Activated naive CD4-positive, alpha-beta T cell treated with anti-CD3 and anti-CD28 coated beads for 36 hours (primary cell): Measurements from ENCODE around the gene ARHGAP8. TPM values are rescaled to one million over a fixed set of nuclear protein-coding genes. Genes with fewer than 3 reads are reported as not detected.

ENCODE experiments used
- CTCF ChIA-PET: fragments of 350-600 bp; sonication (Branson Sonifier 250); formaldehyde crosslinking; loops from one replicate; lab custom pipeline; 2021; ENCODE audit warnings: antibody characterized with exemption; lab: Charles Lee
- DNase-seq: peaks from one replicate; pipeline ENCODE4 v3.0.0-alpha.2; 2020
- H3K27ac Mint-ChIP-seq: one replicate; pipeline ENCODE4 v1.8.0; 2021; ENCODE audit warnings: mild to moderate bottlenecking, mixed read lengths
- H3K27me3 Mint-ChIP-seq: one replicate; pipeline ENCODE4 v1.8.0; 2021; ENCODE audit warnings: low read depth, mixed read lengths
- H3K36me3 Mint-ChIP-seq: one replicate; pipeline ENCODE4 v1.8.0; 2021; ENCODE audit warnings: low read depth, mixed read lengths
- H3K4me1 Mint-ChIP-seq: one replicate; pipeline ENCODE4 v1.8.0; 2021; ENCODE audit warnings: low read depth, mixed read lengths
- H3K4me3 Mint-ChIP-seq: one replicate; pipeline ENCODE4 v1.8.0; 2021; ENCODE audit warnings: mild to moderate bottlenecking, moderate library complexity, mixed read lengths
- H3K9me3 Mint-ChIP-seq: one replicate; pipeline ENCODE4 v1.8.0; 2021; ENCODE audit warnings: mixed read lengths
- intact Hi-C: fragments of 100-400 bp; cut with micrococcal nuclease; formaldehyde crosslinking; loops from one replicate; pipeline ENCODE4 v1.15.1; 2023
- total RNA-seq, 2 experiments: library from RNA; stranded (reverse); gene quantifications; one replicate each; pipeline ENCODE4 v1.2.3, GENCODE V29; 2021

The ARHGAP8 gene
- 1 to 10 TPM; 1.6 to 2.7 TPM for total RNA-seq

GRCh38 chr22:44752285-44753188 lies at the start of gene ARHGAP8:
Gene ARHGAP8 (plus strand): TSS chr22:44752575. CDS start chr22:44786528, 33,953 bp downstream.
- CTCF ChIA-PET = no interaction called here
- peaks cover 50% of the 10 kb centered on the region for H3K27me3 Mint-ChIP-seq
- peak within 1 kb of the TSS; percentile 69 for H3K4me3 Mint-ChIP-seq
- no peak within 1 kb of the TSS for H3K27ac Mint-ChIP-seq
- peak; percentile 10 for DNase-seq
- intact Hi-C loops = no loop called here
- peaks cover 6% of the 10 kb centered on the region for H3K4me1 Mint-ChIP-seq
- H3K36me3 Mint-ChIP-seq = no peaks in the 10 kb centered on the region
- peaks cover 2% of the 10 kb centered on the region for H3K9me3 Mint-ChIP-seq

- CTCF ChIA-PET = interaction anchor here (0.6 kb wide), 1 partner anchor 93 kb away, joined by 3 read pairs; no protein-coding TSS in a partner anchor
- H3K4me3 Mint-ChIP-seq = peak overlapping the region; percentile 73
- H3K9me3 Mint-ChIP-seq = no peaks in the 10 kb centered on the region
- peaks cover 1% of the 10 kb centered on the region for H3K36me3 Mint-ChIP-seq
- DNase-seq = no peak
- H3K27ac Mint-ChIP-seq = no peak overlapping the region
- intact Hi-C loops = no loop called here
- H3K4me1 Mint-ChIP-seq = peaks cover 20% of the 10 kb centered on the region
- no peaks in the 10 kb centered on the region for H3K27me3 Mint-ChIP-seq
These were observed 49.0 kb upstream of the ARHGAP8 start for GRCh38 chr22:44703255-44703870.

- no peaks in the 10 kb centered on the region for H3K27me3 Mint-ChIP-seq
- H3K4me3 Mint-ChIP-seq = peak overlapping the region; percentile 11
- H3K4me1 Mint-ChIP-seq = peaks cover 23% of the 10 kb centered on the region
- H3K36me3 Mint-ChIP-seq = peaks cover 1% of the 10 kb centered on the region
- DNase-seq = no peak
- H3K27ac Mint-ChIP-seq = no peak overlapping the region
- H3K9me3 Mint-ChIP-seq = no peaks in the 10 kb centered on the region
- intact Hi-C loops = no loop called here
- CTCF ChIA-PET = interaction anchor here (1.0 to 1.3 kb wide), 2 partner anchors 20 to 21 kb away, joined by 3 to 5 read pairs; no protein-coding TSS in a partner anchor
These were observed 48.0 kb upstream of the ARHGAP8 start for GRCh38 chr22:44704159-44705021.

- CTCF ChIA-PET = interaction anchor here (0.8 to 1.3 kb wide), 3 partner anchors 20 to 30 kb away, joined by 3 to 5 read pairs (median 3); no protein-coding TSS in a partner anchor
- H3K36me3 Mint-ChIP-seq = peaks cover 1% of the 10 kb centered on the region
- no peaks in the 10 kb centered on the region for H3K27me3 Mint-ChIP-seq
- H3K9me3 Mint-ChIP-seq = no peaks in the 10 kb centered on the region
- no peak for DNase-seq
- intact Hi-C loops = no loop called here
- H3K4me3 Mint-ChIP-seq = no peak overlapping the region
- H3K27ac Mint-ChIP-seq = no peak overlapping the region
- H3K4me1 Mint-ChIP-seq = peaks cover 26% of the 10 kb centered on the region
These were observed 47.4 kb upstream of the ARHGAP8 start for GRCh38 chr22:44705022-44705297.

GRCh38 chr22:44706488-44706887 lies 45.9 kb upstream of the ARHGAP8 start:
- no peaks in the 10 kb centered on the region for H3K27me3 Mint-ChIP-seq
- H3K27ac Mint-ChIP-seq = no peak overlapping the region
- H3K4me1 Mint-ChIP-seq = peaks cover 30% of the 10 kb centered on the region
- H3K9me3 Mint-ChIP-seq = no peaks in the 10 kb centered on the region
- H3K36me3 Mint-ChIP-seq = peaks cover 1% of the 10 kb centered on the region
- CTCF ChIA-PET = interaction anchor here (1.0 to 1.2 kb wide), 2 partner anchors 21 to 29 kb away, joined by 3 read pairs; no protein-coding TSS in a partner anchor
- no peak overlapping the region for H3K4me3 Mint-ChIP-seq
- intact Hi-C loops = no loop called here
- no peak for DNase-seq

GRCh38 chr22:44707178-44707577 lies 45.2 kb upstream of the ARHGAP8 start:
- intact Hi-C loops = no loop called here
- Mint-ChIP-seq H3K4me3 (no peak overlapping the region), H3K4me1 (peaks cover 26% of the 10 kb centered on the region), H3K27me3 (no peaks in the 10 kb centered on the region), H3K27ac (no peak overlapping the region), H3K9me3 (no peaks in the 10 kb centered on the region), H3K36me3 (peaks cover 1% of the 10 kb centered on the region)
- CTCF ChIA-PET = interaction anchor here (1.0 to 1.2 kb wide), 2 partner anchors 22 to 29 kb away, joined by 3 read pairs; no protein-coding TSS in a partner anchor
- DNase-seq = no peak

- CTCF ChIA-PET = interaction anchor here (0.6 to 1.2 kb wide), 2 partner anchors 11 to 28 kb away, joined by 3 read pairs; no protein-coding TSS in a partner anchor
- Mint-ChIP-seq H3K9me3 (no peaks in the 10 kb centered on the region), H3K27ac (no peak overlapping the region), H3K4me3 (no peak overlapping the region), H3K36me3 (peaks cover 1% of the 10 kb centered on the region), H3K4me1 (peaks cover 29% of the 10 kb centered on the region), H3K27me3 (no peaks in the 10 kb centered on the region)
- DNase-seq = no peak
- intact Hi-C loops = no loop called here
These were observed 44.6 kb upstream of the ARHGAP8 start for GRCh38 chr22:44707752-44708151.

- intact Hi-C loops = no loop called here
- CTCF ChIA-PET = interaction anchor here (1.1 kb wide), 1 partner anchor 13 kb away, joined by 3 read pairs; no protein-coding TSS in a partner anchor
- Mint-ChIP-seq H3K36me3 (peaks cover 1% of the 10 kb centered on the region), H3K9me3 (no peaks in the 10 kb centered on the region), H3K27ac (no peak overlapping the region), H3K27me3 (no peaks in the 10 kb centered on the region), H3K4me3 (no peak overlapping the region), H3K4me1 (peaks cover 16% of the 10 kb centered on the region)
- DNase-seq = no peak
These were observed 42.4 kb upstream of the ARHGAP8 start for GRCh38 chr22:44709881-44710392.

- Mint-ChIP-seq H3K27me3 (no peaks in the 10 kb centered on the region), H3K4me1 (peaks cover 13% of the 10 kb centered on the region), H3K4me3 (no peak overlapping the region), H3K9me3 (no peaks in the 10 kb centered on the region), H3K27ac (no peak overlapping the region), H3K36me3 (no peaks in the 10 kb centered on the region)
- CTCF ChIA-PET = no interaction called here
- DNase-seq = no peak
- intact Hi-C loops = no loop called here
These were observed 41.7 kb upstream of the ARHGAP8 start for GRCh38 chr22:44710474-44711240.

- H3K4me3 Mint-ChIP-seq = no peak overlapping the region
- no peaks in the 10 kb centered on the region for H3K27me3 Mint-ChIP-seq
- intact Hi-C loops = no loop called here
- no peaks in the 10 kb centered on the region for H3K36me3 Mint-ChIP-seq
- peaks cover 13% of the 10 kb centered on the region for H3K4me1 Mint-ChIP-seq
- no peak for DNase-seq
- H3K9me3 Mint-ChIP-seq = no peaks in the 10 kb centered on the region
- no peak overlapping the region for H3K27ac Mint-ChIP-seq
- CTCF ChIA-PET = no interaction called here
These were observed 41.2 kb upstream of the ARHGAP8 start for GRCh38 chr22:44711241-44711560.
